HG03066 (cell line): ENCODE measurements around the gene CLEC4G.
"Not testable (repeated sequence)": the region's sequence is repeated elsewhere in the genome, so short reads cannot be mapped to it uniquely, and the experiment has no call there.

ENCODE experiments used
- ATAC-seq: cut with Tn5 transposase; IDR thresholded peaks from one replicate; pipeline ENCODE4 v1.9.1; 2021; ENCODE audit warnings: low read depth; ENCODE audit not compliant: unreplicated experiment

Gene CLEC4G, protein sequence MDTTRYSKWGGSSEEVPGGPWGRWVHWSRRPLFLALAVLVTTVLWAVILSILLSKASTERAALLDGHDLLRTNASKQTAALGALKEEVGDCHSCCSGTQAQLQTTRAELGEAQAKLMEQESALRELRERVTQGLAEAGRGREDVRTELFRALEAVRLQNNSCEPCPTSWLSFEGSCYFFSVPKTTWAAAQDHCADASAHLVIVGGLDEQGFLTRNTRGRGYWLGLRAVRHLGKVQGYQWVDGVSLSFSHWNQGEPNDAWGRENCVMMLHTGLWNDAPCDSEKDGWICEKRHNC

DNA sequence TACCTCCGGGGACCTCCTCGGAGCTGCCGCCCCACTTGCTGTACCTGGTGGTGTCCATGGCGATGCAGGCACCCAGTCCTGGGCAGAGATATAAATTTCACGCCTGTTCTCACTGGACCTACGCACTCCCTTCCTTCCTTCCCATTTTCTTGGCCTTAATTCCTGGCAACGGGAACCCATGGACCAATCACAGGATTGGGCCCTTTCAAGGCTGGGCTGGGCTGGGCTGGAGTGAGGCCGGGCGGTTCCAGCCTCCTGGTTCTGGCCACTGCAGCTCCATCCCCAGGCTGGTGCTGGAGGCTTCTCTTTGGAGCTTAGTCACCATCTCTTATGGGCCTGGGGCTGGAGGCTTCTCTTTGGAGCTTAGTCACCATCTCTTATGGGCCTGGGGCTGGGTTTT lies at the start of gene CLEC4G:
CLEC4G (minus strand) TSS at position 66 of the 400 bp plus-strand sequence; CDS start at position 58, 8 bp downstream.
- ATAC-seq: no peak

DNA sequence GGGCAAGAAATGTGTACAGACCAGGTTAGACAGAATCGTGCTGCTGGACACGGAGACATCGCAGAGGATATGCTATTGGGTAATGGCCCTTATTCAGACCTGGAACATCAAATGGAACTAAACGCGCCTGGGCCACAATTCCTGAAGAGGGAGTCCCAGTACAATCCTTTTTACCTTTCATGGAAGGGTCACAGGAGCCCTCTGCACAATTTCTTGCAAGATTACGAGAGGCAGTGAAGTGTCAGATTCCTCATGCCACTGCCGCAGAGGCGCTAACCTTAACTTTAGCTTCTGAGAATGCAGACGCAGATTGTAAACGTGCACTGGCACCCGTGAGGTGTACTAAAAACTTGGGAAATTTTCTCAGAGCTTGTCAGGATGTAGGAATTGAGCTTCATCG lies 49.2 kb upstream of the CLEC4G start:
- ATAC-seq: no peak

DNA sequence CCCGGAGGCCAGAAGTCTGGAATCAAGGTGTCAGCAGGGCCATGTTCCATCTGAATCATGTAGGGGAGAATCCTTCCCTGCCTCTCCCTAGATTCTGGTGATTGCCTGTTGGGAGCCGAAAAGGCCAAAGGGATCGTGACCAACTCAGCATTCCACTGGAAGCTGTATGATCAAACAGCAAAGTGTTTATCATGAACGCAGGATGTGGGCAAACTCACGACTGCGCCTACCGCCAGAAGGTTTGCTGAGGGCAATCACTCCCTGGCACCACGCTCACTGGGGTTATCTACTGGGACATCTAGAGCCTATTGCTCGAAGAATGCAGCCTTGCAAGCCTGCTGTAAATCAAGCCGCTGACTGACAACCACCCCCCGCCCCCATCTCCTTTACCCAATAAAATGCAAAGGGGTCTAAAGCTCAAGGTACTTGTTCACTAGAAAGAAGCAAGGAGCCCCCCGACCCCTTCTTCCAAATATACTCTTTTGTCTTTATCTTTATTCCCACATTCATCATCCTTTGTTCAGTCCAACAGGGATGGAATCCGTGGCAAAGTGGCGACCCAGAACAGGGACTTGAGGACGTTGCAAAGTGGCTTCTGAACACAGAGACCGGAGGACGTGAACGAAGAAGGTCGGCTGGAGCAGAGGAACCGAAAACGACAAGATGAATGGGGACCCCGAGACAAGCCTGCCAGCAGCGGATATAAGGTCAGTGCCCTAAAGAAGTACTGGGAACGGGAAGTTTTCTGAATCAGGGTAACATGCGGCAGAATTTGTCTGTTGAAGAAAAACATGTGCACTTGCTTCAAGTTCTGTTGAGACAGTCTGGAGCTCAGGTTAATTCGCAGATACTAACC lies 47.9 kb upstream of the CLEC4G start:
- no peak for ATAC-seq

DNA sequence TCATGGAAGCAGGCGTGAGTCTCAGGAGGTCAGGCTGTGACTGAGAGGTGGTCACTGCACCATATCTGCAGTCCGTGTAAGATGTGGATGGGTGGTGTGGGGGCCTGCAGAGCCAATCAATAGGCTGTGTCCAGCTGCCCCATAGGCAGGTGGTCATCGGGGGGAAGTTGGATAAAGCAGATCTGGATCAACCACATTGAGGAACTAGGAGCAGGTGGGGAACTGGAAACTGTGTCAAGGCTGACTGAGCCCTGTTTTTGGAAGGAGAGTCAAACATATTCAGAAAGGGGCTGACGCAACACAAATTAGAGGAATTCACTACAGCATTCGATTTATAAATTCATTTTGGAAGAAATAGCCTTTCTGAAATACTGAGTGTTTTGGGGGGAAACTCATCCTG lies 46.2 kb upstream of the CLEC4G start:
- ATAC-seq: no peak

DNA sequence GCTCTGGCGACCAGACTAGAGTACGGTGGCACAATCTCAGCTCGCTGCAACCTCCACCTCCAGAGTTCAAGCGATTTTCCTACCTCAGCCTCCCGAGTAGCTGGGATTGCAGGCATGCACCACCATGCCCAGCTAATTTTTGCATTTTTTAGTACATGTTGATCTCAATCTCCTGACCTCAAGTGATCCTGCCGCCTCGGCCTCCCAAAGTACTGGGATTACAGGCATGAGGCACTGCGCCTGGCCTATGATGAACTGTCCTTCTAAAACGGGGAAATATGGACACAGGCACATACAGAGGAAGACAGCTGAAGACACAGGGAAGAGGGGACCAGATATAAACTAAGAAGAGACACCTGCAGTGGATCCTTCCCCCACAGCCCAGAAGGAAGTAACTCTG lies 43.9 kb upstream of the CLEC4G start:
- no peak for ATAC-seq

DNA sequence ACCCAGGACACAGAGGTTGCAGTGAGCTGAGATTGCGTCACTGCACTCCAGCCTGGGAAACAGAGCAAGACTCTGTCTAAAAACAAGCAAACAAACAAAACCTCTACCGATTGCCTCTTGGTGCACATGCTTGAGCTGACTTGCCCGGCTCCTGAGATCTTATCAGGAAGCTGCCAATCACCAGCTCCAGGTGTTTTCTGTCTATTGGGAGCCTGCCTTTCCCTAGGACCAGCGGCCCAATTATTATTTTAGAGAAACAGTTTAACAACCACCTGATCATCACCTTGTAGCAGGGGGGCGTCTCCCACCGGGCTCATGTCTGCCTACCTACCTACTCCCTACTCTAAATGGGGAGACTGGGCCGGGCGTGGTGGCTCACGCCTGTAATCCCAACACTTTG lies 41.9 kb upstream of the CLEC4G start:
- ATAC-seq: no peak

DNA sequence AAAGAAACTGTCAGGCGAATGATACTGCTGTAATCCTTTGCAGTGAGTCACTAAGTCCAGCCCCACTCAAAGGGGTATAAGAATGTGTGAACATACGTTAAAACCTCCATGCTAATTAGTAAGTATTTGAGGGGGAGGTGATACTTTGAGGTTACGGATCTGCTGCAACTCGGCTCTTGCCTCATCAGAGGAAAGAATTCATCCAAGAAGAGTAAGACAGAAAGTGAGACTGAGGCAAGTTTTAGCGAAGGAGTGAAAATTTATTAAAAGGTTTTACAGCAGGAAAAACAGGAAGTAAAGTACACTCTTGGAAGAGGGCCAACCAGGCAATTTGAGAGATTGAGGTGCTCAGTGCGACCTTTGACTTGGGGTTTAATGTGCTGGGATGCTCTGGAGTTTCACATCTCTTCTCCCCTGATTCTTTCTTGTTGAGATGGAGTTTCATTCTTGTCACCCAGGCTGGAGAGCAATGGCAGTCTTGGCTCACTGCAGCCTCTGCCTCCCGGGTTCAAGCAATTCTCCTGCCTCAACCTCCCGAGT lies 40.9 kb upstream of the CLEC4G start:
- ATAC-seq: no peak

DNA sequence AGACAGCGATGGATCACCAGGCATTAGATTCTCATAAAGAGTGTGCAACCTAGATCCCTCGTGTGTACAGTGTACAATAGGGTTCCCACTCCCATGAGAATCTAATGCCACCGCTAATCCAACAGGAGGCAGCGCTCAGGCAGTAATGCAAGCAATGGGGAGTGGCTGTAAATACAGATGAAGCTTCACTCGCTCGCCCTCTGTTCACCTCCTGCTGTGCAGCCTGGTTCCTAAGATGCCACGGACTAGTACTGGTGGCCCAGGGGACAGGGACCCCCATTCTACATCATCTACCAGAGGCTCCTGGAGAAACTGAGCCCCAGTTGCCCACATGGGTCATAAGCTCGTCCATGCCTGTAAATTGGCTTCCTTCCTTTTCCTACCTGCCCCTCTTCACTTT lies 39.2 kb upstream of the CLEC4G start:
- ATAC-seq: no peak

DNA sequence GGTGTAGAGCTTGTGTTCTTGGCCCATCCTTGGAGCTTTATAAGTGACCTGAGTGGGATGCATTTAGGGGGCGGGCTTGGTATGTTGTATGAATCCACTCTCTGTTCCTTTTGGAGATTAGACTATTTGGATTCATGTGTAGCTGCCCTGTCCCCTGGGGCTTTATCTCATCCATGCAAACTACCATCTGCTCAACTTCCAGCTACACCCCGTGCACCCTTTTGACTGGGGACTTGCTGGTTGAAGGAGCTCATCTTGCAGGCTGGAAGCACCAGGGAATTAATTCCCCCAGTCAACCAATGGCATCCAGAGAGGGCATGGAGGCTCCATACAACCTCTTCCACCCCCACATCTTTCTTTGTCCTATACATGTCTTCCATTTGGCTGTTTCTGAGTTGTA lies 37.3 kb upstream of the CLEC4G start:
- ATAC-seq: no peak

DNA sequence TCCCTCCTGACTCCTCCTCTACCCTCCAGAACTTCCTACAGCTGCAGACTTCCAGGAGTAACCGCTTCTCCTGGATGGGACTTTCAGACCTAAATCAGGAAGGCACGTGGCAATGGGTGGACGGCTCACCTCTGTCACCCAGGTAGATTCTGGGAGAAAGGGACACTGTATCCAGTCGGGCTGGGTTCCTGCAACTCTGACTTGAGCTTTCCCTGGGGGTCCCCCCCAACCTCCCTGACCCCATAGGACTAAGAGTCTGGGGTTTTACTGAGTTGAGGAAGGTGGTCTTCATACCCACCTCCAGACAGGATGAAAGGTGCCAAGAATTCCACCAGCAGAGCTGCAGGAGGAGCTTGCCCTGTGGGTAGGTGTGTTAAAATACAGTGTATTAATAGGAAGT lies 35.6 kb upstream of the CLEC4G start:
- no peak for ATAC-seq

DNA sequence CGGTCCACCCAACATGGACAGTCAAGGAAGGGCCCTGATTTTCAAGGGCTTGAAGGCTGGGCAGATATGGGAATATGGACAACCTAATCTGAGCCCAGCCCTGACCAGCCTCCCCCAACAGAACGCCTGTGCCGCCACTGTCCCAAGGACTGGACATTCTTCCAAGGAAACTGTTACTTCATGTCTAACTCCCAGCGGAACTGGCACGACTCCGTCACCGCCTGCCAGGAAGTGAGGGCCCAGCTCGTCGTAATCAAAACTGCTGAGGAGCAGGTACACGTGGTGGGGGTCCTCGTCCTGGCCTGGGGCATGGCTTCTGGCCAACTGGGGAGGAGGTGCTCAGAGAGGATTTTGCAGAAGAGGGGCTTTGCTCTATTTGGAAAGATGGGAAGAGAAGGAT lies 34.6 kb upstream of the CLEC4G start:
- ATAC-seq: no peak

DNA sequence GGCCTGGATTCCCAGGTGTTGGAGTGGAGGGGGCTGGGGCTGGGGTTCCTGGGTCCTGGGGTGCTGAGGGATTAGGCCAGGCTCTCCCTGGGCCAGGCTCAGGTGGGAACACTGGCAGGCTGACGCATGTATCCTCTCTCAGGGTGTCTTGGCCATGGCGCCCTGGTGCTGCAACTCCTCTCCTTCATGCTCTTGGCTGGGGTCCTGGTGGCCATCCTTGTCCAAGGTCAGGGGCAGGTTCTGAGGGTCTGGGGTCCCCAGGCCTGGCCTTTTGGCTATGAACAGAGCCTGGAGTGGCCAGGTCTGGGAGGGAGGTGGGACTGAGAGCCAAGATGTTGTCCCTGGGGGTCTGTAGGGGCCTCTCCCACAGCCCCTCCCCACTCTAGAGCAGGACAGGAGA lies 33.1 kb upstream of the CLEC4G start:
- not testable (repeated sequence) for ATAC-seq

DNA sequence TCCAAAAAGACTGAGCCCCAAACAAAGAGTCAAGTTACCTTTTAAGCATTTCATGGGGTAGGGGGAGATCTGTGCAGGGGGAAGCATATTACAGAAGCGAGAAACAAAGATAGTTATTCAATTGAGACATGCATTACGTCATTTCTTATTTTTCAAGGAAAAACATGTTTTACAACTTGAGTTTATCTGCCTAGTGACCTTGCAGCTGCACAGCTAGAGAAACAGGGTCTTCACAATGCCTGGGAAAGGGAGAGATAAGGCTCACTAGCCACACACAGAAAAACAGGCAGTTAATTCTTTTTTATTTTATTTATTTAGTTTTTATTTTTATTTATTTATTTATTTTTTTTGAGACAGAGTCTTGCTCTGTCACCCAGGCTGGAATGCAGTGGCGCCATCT lies 32.2 kb upstream of the CLEC4G start:
- ATAC-seq: not testable (repeated sequence)

DNA sequence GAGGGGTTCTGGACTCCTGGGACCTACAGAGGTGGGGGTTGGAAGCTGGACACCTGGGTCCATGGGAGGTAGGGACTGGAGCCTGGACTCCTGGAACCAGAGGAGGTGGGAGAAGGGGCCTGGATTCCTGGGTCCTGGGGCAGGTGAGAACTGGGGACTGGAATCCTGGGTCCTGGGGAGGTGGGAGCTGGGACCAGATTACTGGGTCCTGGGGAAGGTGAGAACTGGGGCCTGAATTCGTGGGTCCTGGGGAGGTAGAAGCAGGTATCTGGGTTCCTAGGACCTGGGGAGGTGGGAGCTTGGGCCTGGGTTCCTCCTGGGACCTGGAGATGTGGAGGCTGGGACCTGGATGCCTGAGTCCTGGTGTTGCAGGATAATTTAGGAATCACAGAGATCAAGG lies 31.8 kb upstream of the CLEC4G start:
- ATAC-seq: no peak

DNA sequence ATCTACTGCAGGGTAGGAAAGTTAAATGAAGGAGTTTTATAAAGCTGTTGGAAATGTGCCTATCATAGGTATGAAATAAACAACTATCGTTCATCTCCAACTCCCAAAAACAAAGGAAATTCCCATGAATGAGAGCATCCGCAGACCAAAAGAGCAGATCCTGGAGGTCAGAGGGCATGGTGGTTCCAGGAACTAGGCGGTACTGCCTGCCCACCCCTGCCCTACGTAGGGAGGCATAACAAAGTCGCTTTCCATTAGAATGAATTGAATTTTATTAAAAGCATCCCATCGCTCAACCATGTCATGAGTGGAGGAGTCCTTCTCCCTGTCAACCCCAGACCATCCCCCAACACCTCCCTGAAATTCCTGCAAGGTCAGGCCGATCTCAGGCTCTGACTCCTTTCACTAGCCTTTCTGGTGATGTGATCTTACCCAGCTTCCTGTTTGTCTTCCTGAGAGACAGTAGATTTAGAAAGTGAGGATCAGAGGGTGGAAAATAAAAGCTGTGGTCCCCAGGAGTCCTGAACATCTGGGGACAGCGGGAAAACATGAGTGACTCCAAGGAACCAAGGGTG lies 30.9 kb upstream of the CLEC4G start, which contains the start of gene CLEC4M:
CLEC4M (plus strand) TSS at position 525 of the 575 bp plus-strand sequence; CDS start at position 549, 24 bp downstream.
- no peak for ATAC-seq

DNA sequence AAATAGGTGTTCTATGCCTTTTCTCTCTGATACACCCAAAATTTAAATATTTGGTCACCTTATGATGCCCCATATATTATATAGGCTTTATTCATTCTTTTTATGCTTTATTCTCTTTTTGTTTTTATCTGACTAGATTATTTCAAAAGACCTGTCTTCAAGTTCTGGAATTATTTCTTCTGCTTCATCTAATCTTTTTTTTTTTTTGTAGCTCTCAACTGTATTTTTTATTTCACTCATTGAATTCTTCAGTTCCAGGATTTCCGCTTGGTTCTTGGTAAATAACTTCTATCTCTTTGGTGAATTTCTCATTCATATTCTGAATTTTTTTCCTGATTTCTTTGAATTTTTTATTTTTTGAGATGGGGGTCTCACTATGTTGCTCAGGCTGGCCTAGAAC lies 27.2 kb upstream of the CLEC4G start:
- ATAC-seq: no peak

DNA sequence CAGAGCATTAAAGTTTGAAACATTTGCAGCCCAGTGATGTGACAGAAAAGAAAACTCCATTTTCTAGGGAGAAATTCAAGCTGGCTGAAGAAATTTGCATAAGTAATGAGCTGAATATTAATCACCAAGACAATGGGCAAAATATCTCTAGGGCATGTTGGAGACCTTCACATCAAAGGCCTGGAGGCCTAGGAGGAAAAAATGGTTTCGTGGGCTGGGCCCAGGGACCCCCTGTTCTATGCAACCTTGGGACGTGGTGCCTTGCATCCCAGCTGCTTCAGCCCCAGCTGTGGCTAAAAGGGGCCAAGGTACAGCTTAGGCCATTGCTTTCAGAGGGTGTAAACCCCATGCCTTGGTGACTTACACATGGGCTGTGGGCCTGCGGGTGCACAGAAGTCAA lies 25.4 kb upstream of the CLEC4G start:
- ATAC-seq: no peak

DNA sequence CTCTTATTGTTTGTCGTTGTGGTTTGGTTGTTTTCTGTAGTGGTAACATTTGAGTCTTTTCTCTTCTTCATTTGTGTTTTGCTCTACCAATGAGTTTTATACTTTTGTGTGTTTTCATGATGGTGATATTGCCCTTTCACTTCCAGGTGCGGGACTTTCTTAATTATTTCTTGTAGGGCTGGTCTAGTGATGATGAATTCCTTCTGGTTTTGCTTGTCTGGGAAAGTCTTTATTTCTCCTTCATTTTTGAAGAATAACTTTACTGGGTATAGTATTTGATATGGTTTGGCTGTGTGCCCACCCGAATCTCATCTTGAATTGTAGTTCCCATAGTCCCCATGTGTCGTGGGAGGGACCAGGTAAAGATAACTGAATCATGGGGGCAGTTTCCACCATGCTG lies 24.3 kb upstream of the CLEC4G start:
- ATAC-seq: no peak

DNA sequence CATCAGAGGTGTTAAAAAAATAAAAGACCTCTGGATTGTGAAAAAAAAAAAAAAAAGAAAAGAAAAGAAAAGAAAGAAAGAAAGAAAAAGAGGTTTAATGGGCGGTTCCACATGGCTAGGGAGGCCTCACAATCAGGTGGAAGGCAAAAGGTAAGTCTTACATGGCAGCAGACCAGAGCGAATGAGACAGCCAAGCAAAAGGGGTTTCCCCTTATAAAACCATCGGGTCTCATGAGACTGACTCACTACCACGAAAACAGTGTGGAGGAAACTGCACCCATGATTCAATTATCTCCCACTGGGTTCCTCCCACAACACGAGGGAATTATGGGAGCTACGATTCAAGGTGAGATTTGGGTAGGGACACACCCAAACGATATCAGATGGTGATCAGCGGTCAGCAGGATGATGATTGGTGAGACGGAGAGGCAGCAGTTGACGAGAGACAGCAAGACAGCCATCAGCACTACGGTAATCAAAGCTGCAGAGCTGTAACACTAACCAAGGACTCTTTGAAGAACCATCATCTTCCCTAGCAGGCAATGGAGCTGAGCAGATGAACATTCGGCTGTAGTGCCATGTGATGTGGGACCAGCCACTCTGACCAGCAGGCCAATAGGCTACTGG lies 19.4 kb upstream of the CLEC4G start:
- ATAC-seq: no peak

DNA sequence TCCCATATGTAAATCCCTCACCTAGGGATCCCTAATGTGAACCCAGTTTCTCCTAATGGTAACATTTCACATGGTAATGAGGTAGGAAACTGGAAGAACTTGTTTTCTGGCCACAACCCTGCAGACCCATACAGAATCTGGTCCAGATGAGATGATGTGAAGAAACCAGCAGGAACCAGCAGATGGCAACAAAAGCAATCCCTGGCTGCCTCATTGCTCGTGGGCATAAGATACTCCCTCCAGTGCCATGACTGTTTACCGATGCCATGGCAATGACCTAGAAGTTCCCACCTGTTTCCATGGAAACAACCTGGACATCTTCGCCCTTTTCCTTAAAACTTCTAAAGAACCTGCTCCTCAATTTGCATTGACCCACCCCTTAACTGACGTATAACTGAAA lies 16.8 kb upstream of the CLEC4G start:
- no peak for ATAC-seq

DNA sequence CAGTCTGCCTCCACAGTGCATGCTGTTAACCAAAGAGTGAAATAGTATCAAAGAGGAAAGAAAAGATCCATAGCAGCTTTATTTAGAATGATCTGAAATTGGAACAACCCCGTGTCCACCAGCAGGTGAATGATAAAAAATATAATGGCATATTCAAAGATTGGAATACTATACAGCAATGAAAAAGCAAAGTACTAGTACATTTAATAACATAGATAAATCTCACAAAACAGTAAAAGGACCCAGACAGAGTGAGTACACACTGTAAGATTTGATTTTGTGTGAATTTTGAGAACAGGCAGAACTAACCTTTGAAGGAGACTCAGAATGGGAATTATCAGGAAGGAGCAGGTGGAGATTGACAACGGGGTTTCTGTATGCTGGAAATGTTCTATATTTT lies 16.3 kb upstream of the CLEC4G start:
- no peak for ATAC-seq
